A673 (cell line): ENCODE measurements around the gene ACE.

Source experiments
- CTCF ChIP-seq: fragments of 300-800, 200-600 bp; sonication (generic); conservative IDR thresholded peaks from 2 replicates; pipeline ENCODE4 v1.5.1; 2017; ENCODE audit warnings: low read depth, mild to moderate bottlenecking, antibody characterized with exemption, low read length, moderate library complexity, mixed read lengths
- EZH2 ChIP-seq: fragments of 200-600 bp; sonication (generic); IDR thresholded peaks from 2 replicates; pipeline ENCODE4 v1.6.1; 2017; ENCODE audit warnings: borderline replicate concordance, low read depth, mild to moderate bottlenecking, mixed read lengths, antibody characterized with exemption, low read length; ENCODE audit not compliant: poor library complexity, severe bottlenecking

GRCh38 chr17:63431939-63432804 is 44.7 kb upstream of the ACE start:
- no peak for TF ChIP-seq CTCF
- TF ChIP-seq EZH2, result no peak
